K562 (cell line): ENCODE results near the gene TRUB2. TPM values are rescaled to one million over a fixed set of nuclear protein-coding genes. Genes with fewer than 3 reads are reported as not detected.

ENCODE experiments used
- ATAC-seq: fragments of 200-7000 bp; cut with Tn5 transposase; 3 replicates; pipeline ENCODE4 v1.9.1; 2020; ENCODE audit warnings: moderate library complexity
- BruUV-seq: library from RNA; stranded (reverse); fragments of 400-500 nt; replicated peaks from 2 replicates; lab custom pipeline; 2021; lab: Mats Ljungman, UMichigan
- CTCF ChIA-PET: fragments of 300-600 bp; formaldehyde crosslinking; extraction: SDS; loops from one replicate; lab custom pipeline; 2021; ENCODE audit warnings: low intra/inter-chr PET ratio; lab: Yijun Ruan, JAX
- POLR2A ChIA-PET: fragments of 300-600, 350-650 bp; sonication (Branson Sonifier 250); formaldehyde crosslinking; extraction: SDS; loops from one replicate; lab custom pipeline; 2021; ENCODE audit warnings: antibody characterized with exemption, inconsistent platforms; lab: Yijun Ruan, JAX
- DNase-seq, 4 experiments: peaks; one replicate each; pipeline versions ENCODE4 v3.0.0 to v3.0.0-alpha.2; 2011 to 2018; ENCODE audit warnings: low spot score in 3 of 4, mixed read lengths in 3 of 4; ENCODE audit errors: extremely low read depth in 1 of 4
- FAIRE-seq: peaks from 2 replicates; lab custom pipeline; 2011; peaks lifted over from hg19 to GRCh38; lab: Jason Lieb, UNC
- H2AFZ ChIP-seq: 2 replicates; pipeline ENCODE4 v1.6.0; 2011; ENCODE audit warnings: low read depth, low read length, control low read depth, inconsistent platforms
- H3K27ac ChIP-seq: fragments of 200-600 bp; 3 replicates; pipeline ENCODE4 v1.8.0; 2011; ENCODE audit warnings: low read depth, mild to moderate bottlenecking, control low read depth, inconsistent platforms, low read length, moderate library complexity, mixed read lengths; ENCODE audit errors: extremely low read depth
- H3K27me3 ChIP-seq, 2 experiments: fragments of 300-600 bp in 1 of 2; 2 replicates in 1 of 2; 3 replicates in 1 of 2; pipeline versions ENCODE4 v1.6.0 to v1.8.0; 2011; ENCODE audit warnings: inconsistent platforms in 2 of 2, low read length in 2 of 2, mild to moderate bottlenecking in 1 of 2, mixed read lengths in 1 of 2, moderate library complexity in 1 of 2; ENCODE audit not compliant: control insufficient read depth in 2 of 2, insufficient read depth in 2 of 2
- H3K36me3 ChIP-seq: fragments of 300-600 bp; 3 replicates; pipeline ENCODE4 v1.8.0; 2011; ENCODE audit warnings: mild to moderate bottlenecking, low read length, inconsistent platforms; ENCODE audit not compliant: control insufficient read depth, insufficient read depth
- H3K4me1 ChIP-seq, 2 experiments: fragments of 200-600 bp in 1 of 2; replicated peaks in 1 of 2; 2 replicates in 1 of 2; 3 replicates in 1 of 2; pipeline versions ENCODE4 v1.5.1 to v1.8.0; 2011; ENCODE audit warnings: inconsistent platforms in 2 of 2, low read length in 2 of 2, mild to moderate bottlenecking in 1 of 2, mixed read lengths in 1 of 2, moderate library complexity in 1 of 2; ENCODE audit not compliant: control insufficient read depth in 2 of 2, insufficient read depth in 2 of 2
- H3K4me2 ChIP-seq: 2 replicates; pipeline ENCODE4 v1.6.1; 2011; ENCODE audit warnings: low read length, control low read depth, inconsistent platforms, mixed read lengths; ENCODE audit not compliant: insufficient read depth
- H3K4me3 ChIP-seq: fragments of 200-600 bp; sonication (generic), shearing (Covaris generic); 2 replicates; pipeline ENCODE4 v1.5.1; 2016; ENCODE audit warnings: control low read depth, inconsistent platforms
- H3K79me2 ChIP-seq: fragments of 200-600 bp; 3 replicates; pipeline ENCODE4 v1.8.0; 2011; ENCODE audit warnings: low read length, inconsistent platforms; ENCODE audit not compliant: control insufficient read depth, insufficient read depth
- H3K9ac ChIP-seq, 2 experiments: 2 replicates each; pipeline versions ENCODE4 v1.6.0 to v1.6.1; 2011; ENCODE audit warnings: low read depth in 2 of 2, low read length in 2 of 2, control low read depth in 1 of 2, inconsistent platforms in 1 of 2, mild to moderate bottlenecking in 1 of 2, mixed read lengths in 1 of 2; ENCODE audit not compliant: insufficient read depth in 1 of 2
- H3K9me1 ChIP-seq: one replicate; pipeline ENCODE4 v1.6.0; 2011; ENCODE audit warnings: inconsistent platforms, mild to moderate bottlenecking, low read length, moderate library complexity; ENCODE audit not compliant: control insufficient read depth, insufficient read depth
- H3K9me3 ChIP-seq: replicated peaks from 2 replicates; pipeline ENCODE4 v1.5.1; 2011; ENCODE audit warnings: low read depth, low read length, inconsistent platforms; ENCODE audit not compliant: control insufficient read depth, insufficient read depth
- H4K20me1 ChIP-seq: replicated peaks from 2 replicates; pipeline ENCODE4 v1.6.1; 2011; ENCODE audit warnings: low read length, inconsistent platforms, mixed read lengths; ENCODE audit not compliant: control insufficient read depth, insufficient read depth
- BCOR ChIP-seq: fragments of 450-650 bp; IDR thresholded peaks from 2 replicates; pipeline ENCODE4 v1.6.1; 2016
- EGR1 ChIP-seq: fragments of 450-650 bp; conservative IDR thresholded peaks from 2 replicates; pipeline ENCODE4 v1.6.1; 2017; ENCODE audit warnings: mild to moderate bottlenecking
- ETV1 ChIP-seq: fragments of 450-650 bp; conservative IDR thresholded peaks from 2 replicates; pipeline ENCODE4 v1.6.1; 2016; ENCODE audit warnings: missing genetic modification characterization, control low read depth, low read depth, missing compliant biosample characterization
- KLF10 ChIP-seq: fragments of 250-450 bp; sonication (Bioruptor Pico); IDR thresholded peaks from 2 replicates; pipeline ENCODE4 v1.6.1; 2021; ENCODE audit warnings: matching md5 sums
- MYC ChIP-seq, 2 experiments: fragments of 250-450 bp in 1 of 2; sonication (Bioruptor Pico) in 1 of 2; IDR thresholded peaks; 2 replicates each; pipeline versions ENCODE4 v1.5.1 to v1.6.1; 2012 to 2021; ENCODE audit warnings: low read depth in 2 of 2, borderline replicate concordance in 1 of 2, improper control_type of control experiment in 1 of 2, low read length in 1 of 2, mild to moderate bottlenecking in 1 of 2, moderate library complexity in 1 of 2
- WGBS: fragments of 100-300 bp; shearing (Covaris generic); methylation state at CpG from one replicate; pipeline ENCODE4 v1.1.6; 2016; ENCODE audit warnings: low coverage, mixed read lengths; ENCODE audit not compliant: insufficient coverage; ENCODE audit errors: missing lambda C conversion rate; 5-methylcytosine and 5-hydroxymethylcytosine counted together
- in situ Hi-C: fragments of 300-500 bp; cut with MboI; formaldehyde crosslinking; loops from 4 replicates; pipeline ENCODE4 v1.15.0; 2018; ENCODE audit warnings: inconsistent platforms, mixed read lengths
- intact Hi-C: fragments of 100-400 bp; cut with micrococcal nuclease; formaldehyde crosslinking; loops from 2 replicates; pipeline ENCODE4 v1.14.2; 2022
- polyA plus RNA-seq, 8 experiments: library from polyadenylated mRNA; depleted of rRNA in 4 of 8; stranded (reverse) in 5 of 8; unstranded in 3 of 8; fragments of >200 nt; fragmentation: Nextera tagmentation in 2 of 8; fragmentation: Illumina TruSeq in 1 of 8; extraction: Ambion mirVana in 2 of 8; extraction: Trizol in 1 of 8; gene quantifications; 2 replicates each; pipeline versions ENCODE4 v1.2.1 to v1.2.3, GENCODE V29; 2011 to 2014; ENCODE audit warnings: inconsistent platforms in 1 of 8, missing spikeins in 1 of 8
- total RNA-seq, 7 experiments: library from RNA; depleted of rRNA in 6 of 7; stranded (reverse); fragments of >200 nt in 6 of 7; fragmentation: Illumina TruSeq in 2 of 7; extraction: Trizol in 2 of 7; gene quantifications; 2 replicates each; pipeline versions ENCODE4 v1.2.1 to v1.2.3, GENCODE V29; 2011 to 2021; ENCODE audit warnings: low replicate concordance in 1 of 7
- TF ChIP-seq, protein P1 (sequence below), 3 experiments: fragments of 200-800 bp in 1 of 3; fragments of 250-450 bp in 1 of 3; fragments of 450-650 bp in 1 of 3; sonication (Bioruptor Pico) in 1 of 3; sonication (Bioruptor generic) in 1 of 3; formaldehyde crosslinking in 1 of 3; IDR thresholded peaks; 2 replicates each; pipeline versions ENCODE4 v1.6.1 to v1.8.0; 2016 to 2022; ENCODE audit warnings: mild to moderate bottlenecking in 2 of 3, missing genetic modification characterization in 2 of 3, missing compliant biosample characterization in 1 of 3, moderate library complexity in 1 of 3

TRUB2 gene
- total and polyA plus RNA-seq, 9 of the 15 experiments (the other 6 are each of a cell fraction or from before 2014, with no cell fraction given): 9.3 to 110 (median 63.0) TPM

- H2AFZ ChIP-seq: peak overlapping the region; percentile 84
- CTCF ChIA-PET: interaction anchor here (0.7 to 4.6 kb wide), 5 partner anchors 49 to 249 kb away, joined by 3 to 37 read pairs (median 5); no protein-coding TSS in a partner anchor
- TF ChIP-seq EGR1: 0 out of 2 replicates have a peak, but pooled peaks have one; percentile 19
- TF ChIP-seq ETV1: no peak
- TF ChIP-seq, all 486 proteins: peak for 1
- no peak for DNase-seq
- ATAC-seq: no peak
- intact Hi-C loops: loop anchor here (10.0 kb wide), 1 partner anchor 193 kb away; the partner anchor contains the start of gene SPTAN1
- WGBS: 47% methylated on average over 13 of the region's 14 CpGs
- Histone ChIP-seq H3K27me3 (no peaks in the 10 kb centered on the region), H3K9me3 (no peaks in the 10 kb centered on the region), H3K79me2 (no peaks in the 10 kb centered on the region), H3K4me2 (peak overlapping the region; percentile 61), H3K4me3 (no peak overlapping the region), H3K36me3 (peaks cover 8% of the 10 kb centered on the region; the same call in 1 of the 3 replicates), H3K27ac (no peak overlapping the region), H3K9me1 (no peaks in the 10 kb centered on the region), H3K4me1 (peaks cover 15 to 48% of the 10 kb centered on the region in 2 experiments; a peak in 4 of 5 replicates), H3K9ac (peak overlapping the region in 1 of 2 experiments; percentile 59; a peak in 3 of 4 replicates), H4K20me1 (no peaks in the 10 kb centered on the region)
- POLR2A ChIA-PET: interaction anchor here (0.5 to 2.8 kb wide), 6 partner anchors 9 to 84 kb away, joined by 3 to 11 read pairs (median 3); partner anchors contain the start of gene URM1
- FAIRE-seq: no peak
- no TSS peak for BruUV-seq
- in situ Hi-C loops: loop anchor here (25.0 kb wide), 1 partner anchor 599 kb away; no protein-coding TSS in a partner anchor
Measured at GRCh38 chr9:128361296-128361985, 39.2 kb upstream of the TRUB2 start.

GRCh38 chr9:128360826-128361225 lies 38.6 kb upstream of the TRUB2 start:
- ATAC-seq (peak; percentile 3; the same call in 1 of the 3 replicates), DNase-seq (peak; percentile 51 to 82 (median 66)), FAIRE-seq (no peak)
- 50% methylated on average over 1 of the region's 2 CpGs for WGBS
- Histone ChIP-seq H3K4me2 (no peak overlapping the region), H3K27ac (no peak overlapping the region), H2AFZ (no peak overlapping the region), H4K20me1 (no peaks in the 10 kb centered on the region), H3K4me3 (no peak overlapping the region), H3K9ac (peak overlapping the region in 1 of 2 experiments; percentile 59; a peak in 1 of 4 replicates), H3K79me2 (no peaks in the 10 kb centered on the region), H3K4me1 (peaks cover 15 to 48% of the 10 kb centered on the region in 2 experiments; a peak in 4 of 5 replicates), H3K9me3 (no peaks in the 10 kb centered on the region), H3K9me1 (no peaks in the 10 kb centered on the region), H3K36me3 (peaks cover 11% of the 10 kb centered on the region; the same call in 1 of the 3 replicates), H3K27me3 (no peaks in the 10 kb centered on the region)
- no TSS peak for BruUV-seq
- ChIA-PET CTCF (interaction anchor here (1.2 to 4.6 kb wide), 2 partner anchors 52 to 78 kb away, joined by 3 to 37 read pairs; no protein-coding TSS in a partner anchor), POLR2A (interaction anchor here (0.6 to 2.8 kb wide), 3 partner anchors 10 to 71 kb away, joined by 3 to 11 read pairs (median 3); partner anchors contain the start of gene URM1)
- in situ Hi-C loops (loop anchor here (25.0 kb wide), 1 partner anchor 599 kb away; no protein-coding TSS in a partner anchor), intact Hi-C loops (loop anchor here (10.0 kb wide), 1 partner anchor 194 kb away; the partner anchor contains the start of gene SPTAN1)
- TF ChIP-seq, protein P1, sequence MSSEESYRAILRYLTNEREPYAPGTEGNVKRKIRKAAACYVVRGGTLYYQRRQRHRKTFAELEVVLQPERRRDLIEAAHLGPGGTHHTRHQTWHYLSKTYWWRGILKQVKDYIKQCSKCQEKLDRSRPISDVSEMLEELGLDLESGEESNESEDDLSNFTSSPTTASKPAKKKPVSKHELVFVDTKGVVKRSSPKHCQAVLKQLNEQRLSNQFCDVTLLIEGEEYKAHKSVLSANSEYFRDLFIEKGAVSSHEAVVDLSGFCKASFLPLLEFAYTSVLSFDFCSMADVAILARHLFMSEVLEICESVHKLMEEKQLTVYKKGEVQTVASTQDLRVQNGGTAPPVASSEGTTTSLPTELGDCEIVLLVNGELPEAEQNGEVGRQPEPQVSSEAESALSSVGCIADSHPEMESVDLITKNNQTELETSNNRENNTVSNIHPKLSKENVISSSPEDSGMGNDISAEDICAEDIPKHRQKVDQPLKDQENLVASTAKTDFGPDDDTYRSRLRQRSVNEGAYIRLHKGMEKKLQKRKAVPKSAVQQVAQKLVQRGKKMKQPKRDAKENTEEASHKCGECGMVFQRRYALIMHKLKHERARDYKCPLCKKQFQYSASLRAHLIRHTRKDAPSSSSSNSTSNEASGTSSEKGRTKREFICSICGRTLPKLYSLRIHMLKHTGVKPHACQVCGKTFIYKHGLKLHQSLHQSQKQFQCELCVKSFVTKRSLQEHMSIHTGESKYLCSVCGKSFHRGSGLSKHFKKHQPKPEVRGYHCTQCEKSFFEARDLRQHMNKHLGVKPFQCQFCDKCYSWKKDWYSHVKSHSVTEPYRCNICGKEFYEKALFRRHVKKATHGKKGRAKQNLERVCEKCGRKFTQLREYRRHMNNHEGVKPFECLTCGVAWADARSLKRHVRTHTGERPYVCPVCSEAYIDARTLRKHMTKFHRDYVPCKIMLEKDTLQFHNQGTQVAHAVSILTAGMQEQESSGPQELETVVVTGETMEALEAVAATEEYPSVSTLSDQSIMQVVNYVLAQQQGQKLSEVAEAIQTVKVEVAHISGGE (CRISPR knock-in tag; IDR thresholded peaks at IDR 0.05): no peak
- TF ChIP-seq BCOR: no peak
- TF ChIP-seq MYC (IDR thresholded peaks at IDR 0.05; ENCODE audit: low read depth, low read length): no peak
- TF ChIP-seq MYC (CRISPR knock-in tag; IDR thresholded peaks at IDR 0.05; ENCODE audit: borderline replicate concordance, low read depth): no peak
- no peak for TF ChIP-seq KLF10 (CRISPR knock-in tag)
